GM23338 (cell line): ENCODE measurements around the gene GPR152. TPM values are rescaled to one million over a fixed set of nuclear protein-coding genes. Genes with fewer than 3 reads are reported as not detected.

ENCODE experiments used
- ATAC-seq: fragments of 200-7000 bp; cut with Tn5 transposase; 3 replicates; pipeline ENCODE4 v1.9.1; 2020
- DNase-seq: peaks from one replicate; pipeline ENCODE4 v3.0.0-alpha.2; 2015; ENCODE audit warnings: low spot score
- H2AFZ ChIP-seq: fragments of 200-600 bp; sonication (generic); 2 replicates; pipeline ENCODE4 v1.8.0; 2016; ENCODE audit warnings: antibody characterized with exemption, mild to moderate bottlenecking, moderate library complexity
- H3F3A ChIP-seq: fragments of 200-600 bp; sonication (generic); replicated peaks from 2 replicates; pipeline ENCODE4 v1.8.0; 2017; ENCODE audit warnings: antibody characterized with exemption, mixed run types, low read depth
- H3K27ac ChIP-seq: fragments of 200-600 bp; sonication (generic); 2 replicates; pipeline ENCODE4 v1.6.1; 2016; ENCODE audit warnings: low read depth
- H3K27me3 ChIP-seq: fragments of 200-600 bp; sonication (generic); 2 replicates; pipeline ENCODE4 v1.8.0; 2016; ENCODE audit warnings: mild to moderate bottlenecking, mixed run types, moderate library complexity; ENCODE audit not compliant: insufficient read depth
- H3K36me3 ChIP-seq: fragments of 200-600 bp; sonication (generic); 2 replicates; pipeline ENCODE4 v1.8.0; 2016; ENCODE audit warnings: mild to moderate bottlenecking; ENCODE audit not compliant: insufficient read depth
- H3K4me1 ChIP-seq: fragments of 200-600 bp; sonication (generic); 2 replicates; pipeline ENCODE4 v1.8.0; 2016; ENCODE audit warnings: mild to moderate bottlenecking, moderate library complexity; ENCODE audit not compliant: insufficient read depth
- H3K4me2 ChIP-seq: fragments of 200-600 bp; sonication (generic); 2 replicates; pipeline ENCODE4 v1.7.1; 2017; ENCODE audit warnings: mixed run types
- H3K4me3 ChIP-seq: fragments of 200-600 bp; sonication (generic); 2 replicates; pipeline ENCODE4 v1.6.1; 2016; ENCODE audit warnings: mixed run types
- H3K79me2 ChIP-seq: fragments of 200-600 bp; sonication (generic); replicated peaks from 2 replicates; pipeline ENCODE4 v1.8.0; 2017; ENCODE audit warnings: mild to moderate bottlenecking; ENCODE audit not compliant: insufficient read depth
- H3K9me2 ChIP-seq: fragments of 200-600 bp; sonication (generic); 2 replicates; pipeline ENCODE4 v1.8.0; 2017; ENCODE audit not compliant: insufficient read depth
- H4K20me1 ChIP-seq: fragments of 200-600 bp; sonication (generic); replicated peaks from 2 replicates; pipeline ENCODE4 v1.8.0; 2017; ENCODE audit warnings: mild to moderate bottlenecking; ENCODE audit not compliant: insufficient read depth
- H3K27ac Mint-ChIP-seq: 2 replicates; pipeline ENCODE4 v1.8.0; 2020; ENCODE audit warnings: inconsistent platforms, mild to moderate bottlenecking, moderate library complexity, mixed read lengths
- H3K27me3 Mint-ChIP-seq: 3 replicates; pipeline ENCODE4 v1.8.0; 2022; ENCODE audit warnings: low read depth, mild to moderate bottlenecking, moderate library complexity, mixed read lengths, inconsistent platforms; ENCODE audit not compliant: insufficient read depth, poor library complexity
- H3K36me3 Mint-ChIP-seq: 3 replicates; pipeline ENCODE4 v1.8.0; 2021; ENCODE audit warnings: low read depth, mild to moderate bottlenecking, inconsistent platforms, moderate library complexity, mixed read lengths
- H3K4me1 Mint-ChIP-seq: 3 replicates; pipeline ENCODE4 v1.8.0; 2020; ENCODE audit warnings: mild to moderate bottlenecking, inconsistent platforms, mixed read lengths
- H3K4me3 Mint-ChIP-seq: 3 replicates; pipeline ENCODE4 v1.8.0; 2021; ENCODE audit warnings: moderate library complexity, mild to moderate bottlenecking, inconsistent platforms, mixed read lengths
- H3K9me3 Mint-ChIP-seq: 3 replicates; pipeline ENCODE4 v1.8.0; 2020; ENCODE audit warnings: moderate library complexity, mild to moderate bottlenecking, inconsistent platforms, mixed read lengths
- ETS1 ChIP-seq: IDR thresholded peaks from 2 replicates; pipeline ENCODE4 v1.6.1; 2016; ENCODE audit warnings: antibody characterized with exemption
- EZH2 ChIP-seq: fragments of 200-600 bp; sonication (generic); IDR thresholded peaks from one replicate; pipeline ENCODE4 v1.8.0; 2017; ENCODE audit warnings: antibody characterized with exemption, mild to moderate bottlenecking, low read depth; ENCODE audit not compliant: unreplicated experiment
- EZH2phosphoT487 ChIP-seq: fragments of 200-600 bp; sonication (generic); IDR thresholded peaks from one replicate; pipeline ENCODE4 v1.8.1; 2018; ENCODE audit warnings: antibody characterized with exemption; ENCODE audit not compliant: unreplicated experiment
- JUNB ChIP-seq: IDR thresholded peaks from one replicate; pipeline ENCODE4 v1.6.1; 2016; ENCODE audit warnings: antibody characterized with exemption; ENCODE audit not compliant: unreplicated experiment
- NANOG ChIP-seq: IDR thresholded peaks from 2 replicates; pipeline ENCODE4 v1.6.1; 2016; ENCODE audit warnings: antibody characterized with exemption, borderline replicate concordance
- POLR2AphosphoS5 ChIP-seq: IDR thresholded peaks from 2 replicates; pipeline ENCODE4 v1.6.1; 2016; ENCODE audit warnings: antibody characterized with exemption, low read depth
- ZNF331 ChIP-seq: fragments of 250-450 bp; sonication (Bioruptor Pico); IDR thresholded peaks from 2 replicates; pipeline ENCODE4 v1.5.0; 2020; ENCODE audit warnings: low read depth, mild to moderate bottlenecking, moderate library complexity
- polyA plus RNA-seq: library from polyadenylated mRNA; unstranded; fragments of >200 nt; fragmentation: Nextera tagmentation; extraction: Ambion mirVana; gene quantifications from 2 replicates; pipeline ENCODE4 v1.2.1, GENCODE V29; 2016
- total RNA-seq: library from RNA; depleted of rRNA; stranded (reverse); fragments of >200 nt; shearing (Covaris generic); gene quantifications from 2 replicates; pipeline ENCODE4 v1.2.3, GENCODE V29; 2014
- TF ChIP-seq, protein P1 (sequence below): IDR thresholded peaks from one replicate; pipeline ENCODE4 v1.6.1; 2018; ENCODE audit warnings: antibody characterized with exemption; ENCODE audit not compliant: unreplicated experiment
- TF ChIP-seq, protein P2 (sequence below), 2 experiments: fragments of 200-600 bp in 1 of 2; sonication (generic) in 1 of 2; conservative IDR thresholded peaks; 2 replicates each; pipeline versions ENCODE4 v1.5.1 to v1.6.1; 2016 to 2017; ENCODE audit warnings: antibody characterized with exemption in 2 of 2, low read depth in 2 of 2, mild to moderate bottlenecking in 2 of 2, moderate library complexity in 1 of 2

Gene GPR152
- total and polyA plus RNA-seq, 2 experiments from 2014 or later: not detected

DNA sequence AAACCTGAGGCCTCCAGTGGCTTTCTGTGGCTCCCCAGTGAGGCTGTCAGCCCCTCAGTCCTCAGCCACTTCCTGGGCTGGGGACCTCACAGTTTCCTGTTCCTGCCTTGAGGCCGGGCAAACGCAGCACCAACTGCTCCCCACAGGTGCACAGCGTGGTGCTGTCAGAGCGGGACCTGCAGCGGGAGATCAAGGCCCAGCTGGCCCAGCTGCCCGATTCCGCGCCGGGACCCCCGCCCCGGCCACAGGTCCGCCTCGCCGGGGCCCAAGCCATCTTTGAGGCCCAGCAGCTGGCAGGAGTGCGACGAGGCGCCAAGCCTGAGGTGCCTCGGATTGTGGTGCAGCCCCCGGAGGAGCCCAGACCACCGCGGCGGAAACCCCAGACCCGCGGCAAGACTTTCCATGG, 43.3 kb downstream of the GPR152 start (continued):
- TF ChIP-seq, protein P1, sequence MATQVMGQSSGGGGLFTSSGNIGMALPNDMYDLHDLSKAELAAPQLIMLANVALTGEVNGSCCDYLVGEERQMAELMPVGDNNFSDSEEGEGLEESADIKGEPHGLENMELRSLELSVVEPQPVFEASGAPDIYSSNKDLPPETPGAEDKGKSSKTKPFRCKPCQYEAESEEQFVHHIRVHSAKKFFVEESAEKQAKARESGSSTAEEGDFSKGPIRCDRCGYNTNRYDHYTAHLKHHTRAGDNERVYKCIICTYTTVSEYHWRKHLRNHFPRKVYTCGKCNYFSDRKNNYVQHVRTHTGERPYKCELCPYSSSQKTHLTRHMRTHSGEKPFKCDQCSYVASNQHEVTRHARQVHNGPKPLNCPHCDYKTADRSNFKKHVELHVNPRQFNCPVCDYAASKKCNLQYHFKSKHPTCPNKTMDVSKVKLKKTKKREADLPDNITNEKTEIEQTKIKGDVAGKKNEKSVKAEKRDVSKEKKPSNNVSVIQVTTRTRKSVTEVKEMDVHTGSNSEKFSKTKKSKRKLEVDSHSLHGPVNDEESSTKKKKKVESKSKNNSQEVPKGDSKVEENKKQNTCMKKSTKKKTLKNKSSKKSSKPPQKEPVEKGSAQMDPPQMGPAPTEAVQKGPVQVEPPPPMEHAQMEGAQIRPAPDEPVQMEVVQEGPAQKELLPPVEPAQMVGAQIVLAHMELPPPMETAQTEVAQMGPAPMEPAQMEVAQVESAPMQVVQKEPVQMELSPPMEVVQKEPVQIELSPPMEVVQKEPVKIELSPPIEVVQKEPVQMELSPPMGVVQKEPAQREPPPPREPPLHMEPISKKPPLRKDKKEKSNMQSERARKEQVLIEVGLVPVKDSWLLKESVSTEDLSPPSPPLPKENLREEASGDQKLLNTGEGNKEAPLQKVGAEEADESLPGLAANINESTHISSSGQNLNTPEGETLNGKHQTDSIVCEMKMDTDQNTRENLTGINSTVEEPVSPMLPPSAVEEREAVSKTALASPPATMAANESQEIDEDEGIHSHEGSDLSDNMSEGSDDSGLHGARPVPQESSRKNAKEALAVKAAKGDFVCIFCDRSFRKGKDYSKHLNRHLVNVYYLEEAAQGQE: no peak
- no peak for TF ChIP-seq EZH2
- TF ChIP-seq EZH2phosphoT487: no peak
- no peak for TF ChIP-seq POLR2AphosphoS5
- no peak for TF ChIP-seq ZNF331 (CRISPR knock-in tag)
- no peak for TF ChIP-seq ETS1
- no peak for TF ChIP-seq NANOG
- no peak for TF ChIP-seq JUNB
- TF ChIP-seq, protein P2, sequence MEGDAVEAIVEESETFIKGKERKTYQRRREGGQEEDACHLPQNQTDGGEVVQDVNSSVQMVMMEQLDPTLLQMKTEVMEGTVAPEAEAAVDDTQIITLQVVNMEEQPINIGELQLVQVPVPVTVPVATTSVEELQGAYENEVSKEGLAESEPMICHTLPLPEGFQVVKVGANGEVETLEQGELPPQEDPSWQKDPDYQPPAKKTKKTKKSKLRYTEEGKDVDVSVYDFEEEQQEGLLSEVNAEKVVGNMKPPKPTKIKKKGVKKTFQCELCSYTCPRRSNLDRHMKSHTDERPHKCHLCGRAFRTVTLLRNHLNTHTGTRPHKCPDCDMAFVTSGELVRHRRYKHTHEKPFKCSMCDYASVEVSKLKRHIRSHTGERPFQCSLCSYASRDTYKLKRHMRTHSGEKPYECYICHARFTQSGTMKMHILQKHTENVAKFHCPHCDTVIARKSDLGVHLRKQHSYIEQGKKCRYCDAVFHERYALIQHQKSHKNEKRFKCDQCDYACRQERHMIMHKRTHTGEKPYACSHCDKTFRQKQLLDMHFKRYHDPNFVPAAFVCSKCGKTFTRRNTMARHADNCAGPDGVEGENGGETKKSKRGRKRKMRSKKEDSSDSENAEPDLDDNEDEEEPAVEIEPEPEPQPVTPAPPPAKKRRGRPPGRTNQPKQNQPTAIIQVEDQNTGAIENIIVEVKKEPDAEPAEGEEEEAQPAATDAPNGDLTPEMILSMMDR (conservative IDR thresholded peaks at IDR 0.05; ENCODE audit: low read depth in 2 of 2): no peak

DNA sequence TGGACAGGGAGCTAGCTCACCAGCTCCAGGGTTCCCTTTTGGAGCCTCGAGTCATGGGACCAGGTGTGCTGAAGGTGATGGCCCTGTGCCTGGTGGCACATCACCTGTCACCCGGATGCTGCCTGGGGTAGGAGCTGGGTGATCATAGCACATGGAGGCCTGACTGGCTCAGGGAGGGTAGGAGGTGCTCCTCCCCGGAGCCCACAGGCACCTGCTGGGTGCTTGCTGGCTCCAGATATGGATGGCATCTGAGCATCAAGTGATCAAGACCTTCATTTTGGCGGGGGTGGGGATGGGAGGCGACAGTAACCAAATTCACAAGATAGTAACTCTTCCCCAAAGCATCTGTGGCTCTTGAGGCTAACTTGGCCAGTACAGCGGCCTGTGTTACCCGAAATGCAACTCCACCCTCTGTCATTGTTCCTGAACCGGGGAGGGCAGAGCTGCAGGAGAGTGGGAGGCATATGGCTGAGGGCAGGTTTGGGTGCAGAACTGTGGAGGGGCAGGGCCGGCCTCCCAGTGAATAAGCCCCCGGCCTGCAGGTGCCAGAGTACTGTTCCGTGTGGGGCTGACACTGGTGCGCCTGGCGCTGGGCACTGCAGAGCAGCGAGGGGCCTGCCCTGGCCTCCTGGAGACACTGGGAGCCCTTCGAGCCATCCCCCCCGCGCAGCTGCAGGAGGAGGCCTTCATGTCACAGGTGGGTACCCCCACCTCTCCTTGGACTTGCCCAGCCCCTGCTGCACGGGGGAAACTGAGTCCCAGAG, 43.9 kb downstream of the GPR152 start:
- H3K27ac ChIP-seq: no peak overlapping the region
- Mint-ChIP-seq H3K27me3 (peaks cover 33% of the 10 kb centered on the region), H3K4me3 (no peak overlapping the region), H3K36me3 (no peaks in the 10 kb centered on the region), H3K9me3 (no peaks in the 10 kb centered on the region), H3K4me1 (peaks cover 21% of the 10 kb centered on the region), H3K27ac (no peak overlapping the region)
- no peaks in the 10 kb centered on the region for H4K20me1 ChIP-seq
- no peak for ATAC-seq
- no peaks in the 10 kb centered on the region for H3K9me2 ChIP-seq
- no peaks in the 10 kb centered on the region for H3F3A ChIP-seq
- no peak overlapping the region for H3K4me2 ChIP-seq
- no peak for TF ChIP-seq ETS1
- TF ChIP-seq EZH2phosphoT487: no peak
- TF ChIP-seq ZNF331 (CRISPR knock-in tag): no peak
- no peak for TF ChIP-seq NANOG
- no peak for DNase-seq
- no peaks in the 10 kb centered on the region for H3K79me2 ChIP-seq
- H3K4me1 ChIP-seq: peaks cover 4% of the 10 kb centered on the region; the same call in 1 of the 2 replicates
- no peak overlapping the region for H3K4me3 ChIP-seq
- peaks cover 4% of the 10 kb centered on the region; the same call in 1 of the 2 replicates for H3K27me3 ChIP-seq
- no peak overlapping the region for H2AFZ ChIP-seq
- no peaks in the 10 kb centered on the region for H3K36me3 ChIP-seq
